H1 (cell line): ENCODE results near the gene SLC19A1. TPM values are rescaled to one million over a fixed set of nuclear protein-coding genes. Genes with fewer than 3 reads are reported as not detected.

Source experiments
- BCL11A ChIP-seq, 2 experiments: IDR thresholded peaks; one replicate each; pipeline ENCODE4 v1.6.1; 2011; ENCODE audit warnings: low read depth in 2 of 2, low read length in 2 of 2, mild to moderate bottlenecking in 2 of 2
- CREB1 ChIP-seq: IDR thresholded peaks from 2 replicates; pipeline ENCODE4 v1.6.1; 2012; ENCODE audit warnings: inconsistent platforms
- FOSL1 ChIP-seq: IDR thresholded peaks from 2 replicates; pipeline ENCODE4 v1.6.1; 2011; ENCODE audit warnings: mild to moderate bottlenecking, low read depth, low read length, moderate library complexity; ENCODE audit not compliant: insufficient read depth
- POLR2AphosphoS5 ChIP-seq: IDR thresholded peaks from 2 replicates; pipeline ENCODE4 v1.6.1; 2011; ENCODE audit warnings: low read depth, low read length
- RBBP5 ChIP-seq: IDR thresholded peaks from 2 replicates; pipeline ENCODE4 v1.7.1; 2012; ENCODE audit warnings: low read depth, mild to moderate bottlenecking, inconsistent platforms, low read length, moderate library complexity, borderline replicate concordance
- SP2 ChIP-seq: IDR thresholded peaks from 2 replicates; pipeline ENCODE4 v1.6.1; 2012; ENCODE audit warnings: mild to moderate bottlenecking, low read length, inconsistent platforms
- SUZ12 ChIP-seq: fragments of 200-600 bp; sonication (generic); IDR thresholded peaks from 2 replicates; pipeline ENCODE4 v1.6.1; 2012; ENCODE audit warnings: mild to moderate bottlenecking, inconsistent platforms, low read length, moderate library complexity, mixed read lengths
- TCF12 ChIP-seq: IDR thresholded peaks from 2 replicates; pipeline ENCODE4 v1.6.1; 2011; ENCODE audit warnings: low read depth, mild to moderate bottlenecking, low read length
- polyA plus RNA-seq, 7 experiments: library from polyadenylated mRNA; depleted of rRNA in 3 of 7; stranded (reverse) in 5 of 7; unstranded in 2 of 7; fragments of >200 nt in 5 of 7; fragments of 200-250 nt in 2 of 7; gene quantifications; 1 replicate in 5 of 7; 2 replicates in 1 of 7; 4 replicates in 1 of 7; pipeline versions ENCODE4 v1.2.1 to v1.2.3, GENCODE V29; 2011 to 2013; ENCODE audit warnings: missing spikeins in 2 of 7, mixed read lengths in 2 of 7
- total RNA-seq: library from RNA; stranded (reverse); fragmentation: NEBNext Ultra II Directional; extraction: Animal tissue kit (Norgen Biotek cat#: 25700); gene quantifications from 2 replicates; pipeline ENCODE4 v1.2.1, GENCODE V29; 2021

The SLC19A1 gene
- total and polyA plus RNA-seq, 2 of the 8 experiments (the other 6 are each of a cell fraction or from before 2014, with no cell fraction given) = 31.6 to 43.8 TPM

GRCh38 chr21:45557616-45558043 lies 15.4 kb upstream of the SLC19A1 start (continued):
- no peak for TF ChIP-seq TCF12
- no peak for TF ChIP-seq BCL11A (IDR thresholded peaks at IDR 0.05; ENCODE audit: low read depth in 2 of 2, low read length in 2 of 2)
- TF ChIP-seq POLR2AphosphoS5 = no peak
- no peak for TF ChIP-seq RBBP5
- TF ChIP-seq SUZ12 = no peak
- TF ChIP-seq SP2 = no peak
- no peak for TF ChIP-seq FOSL1
- no peak for TF ChIP-seq CREB1
